Loucy (cell line): Measurements from ENCODE around the gene FBRSL1.

Experiments
- H2AFZ ChIP-seq: fragments of 200-600 bp; sonication (generic); 2 replicates; pipeline ENCODE4 v1.6.0; 2016; ENCODE audit warnings: antibody characterized with exemption, mild to moderate bottlenecking, low read length, moderate library complexity
- H3F3A ChIP-seq: fragments of 200-600 bp; 2 replicates; pipeline ENCODE4 v1.6.0; 2016; ENCODE audit warnings: antibody characterized with exemption, low read depth, mild to moderate bottlenecking
- H3K27me3 ChIP-seq: fragments of 200-600 bp; sonication (generic); 2 replicates; pipeline ENCODE4 v1.6.1; 2014; ENCODE audit warnings: low read length, mild to moderate bottlenecking; ENCODE audit not compliant: insufficient read depth, poor library complexity, severe bottlenecking
- H3K36me3 ChIP-seq: fragments of 200-600 bp; sonication (generic); 2 replicates; pipeline ENCODE4 v1.6.1; 2016; ENCODE audit warnings: low read length; ENCODE audit not compliant: insufficient read depth
- H3K4me1 ChIP-seq: fragments of 200-600 bp; sonication (generic); 2 replicates; pipeline ENCODE4 v1.5.1; 2014; ENCODE audit warnings: low read length, mild to moderate bottlenecking; ENCODE audit not compliant: insufficient read depth, poor library complexity, severe bottlenecking
- H3K4me2 ChIP-seq: fragments of 200-600 bp; sonication (generic); 2 replicates; pipeline ENCODE4 v1.6.0; 2014; ENCODE audit warnings: antibody characterized with exemption, low read length, low read depth, mild to moderate bottlenecking; ENCODE audit not compliant: poor library complexity, severe bottlenecking
- H3K4me3 ChIP-seq: fragments of 200-600 bp; sonication (generic); 2 replicates; pipeline ENCODE4 v1.5.1; 2014; ENCODE audit warnings: low read length, mild to moderate bottlenecking, mixed read lengths; ENCODE audit not compliant: poor library complexity, severe bottlenecking
- H3K79me2 ChIP-seq: fragments of 200-600 bp; sonication (generic); 2 replicates; pipeline ENCODE4 v1.6.1; 2014; ENCODE audit warnings: low read length; ENCODE audit not compliant: insufficient read depth
- H3K9ac ChIP-seq: fragments of 200-600 bp; sonication (generic); 2 replicates; pipeline ENCODE4 v1.6.0; 2014; ENCODE audit warnings: mild to moderate bottlenecking, low read depth, low read length, moderate library complexity; ENCODE audit not compliant: poor library complexity, severe bottlenecking
- H3K9me2 ChIP-seq: fragments of 200-600 bp; sonication (generic); replicated peaks from 2 replicates; pipeline ENCODE4 v1.6.1; 2016; ENCODE audit warnings: low read depth, low read length, mixed read lengths
- H3K9me3 ChIP-seq: fragments of 200-600 bp; sonication (generic); 2 replicates; pipeline ENCODE4 v1.6.1; 2014; ENCODE audit warnings: mild to moderate bottlenecking, antibody characterized with exemption, low read length, low read depth; ENCODE audit not compliant: insufficient read depth
- H4K20me1 ChIP-seq: fragments of 200-600 bp; sonication (generic); 2 replicates; pipeline ENCODE4 v1.6.0; 2014; ENCODE audit warnings: antibody characterized with exemption, low read length, mild to moderate bottlenecking; ENCODE audit not compliant: insufficient read depth, poor library complexity, severe bottlenecking
- EZH2phosphoT487 ChIP-seq: fragments of 200-600 bp; IDR thresholded peaks from 2 replicates; pipeline ENCODE4 v1.6.1; 2018; ENCODE audit warnings: antibody characterized with exemption, mild to moderate bottlenecking, moderate library complexity, borderline replicate concordance
- TF ChIP-seq, protein P1 (sequence below): fragments of 200-600 bp; sonication (generic); conservative IDR thresholded peaks from 2 replicates; pipeline ENCODE4 v1.5.1; 2014; ENCODE audit warnings: mild to moderate bottlenecking, antibody characterized with exemption, low read length

FBRSL1 gene

GRCh38 chr12:132488127-132489077 lies 1.5 kb upstream of the FBRSL1 start:
- Histone ChIP-seq H3K9me3 (no peaks in the 10 kb centered on the region), H3K27me3 (no peaks in the 10 kb centered on the region), H3K4me3 (peak overlapping the region; percentile 85), H3K79me2 (peaks cover 33% of the 10 kb centered on the region), H3K36me3 (no peaks in the 10 kb centered on the region), H4K20me1 (peaks cover 26% of the 10 kb centered on the region), H3K9ac (peak overlapping the region; percentile 99), H3K9me2 (no peaks in the 10 kb centered on the region), H3K4me2 (peak overlapping the region; percentile 100), H2AFZ (peak overlapping the region; percentile 76), H3K4me1 (peaks cover 56% of the 10 kb centered on the region), H3F3A (peaks cover 3% of the 10 kb centered on the region; the same call in 1 of the 2 replicates)
- TF ChIP-seq, protein P1, sequence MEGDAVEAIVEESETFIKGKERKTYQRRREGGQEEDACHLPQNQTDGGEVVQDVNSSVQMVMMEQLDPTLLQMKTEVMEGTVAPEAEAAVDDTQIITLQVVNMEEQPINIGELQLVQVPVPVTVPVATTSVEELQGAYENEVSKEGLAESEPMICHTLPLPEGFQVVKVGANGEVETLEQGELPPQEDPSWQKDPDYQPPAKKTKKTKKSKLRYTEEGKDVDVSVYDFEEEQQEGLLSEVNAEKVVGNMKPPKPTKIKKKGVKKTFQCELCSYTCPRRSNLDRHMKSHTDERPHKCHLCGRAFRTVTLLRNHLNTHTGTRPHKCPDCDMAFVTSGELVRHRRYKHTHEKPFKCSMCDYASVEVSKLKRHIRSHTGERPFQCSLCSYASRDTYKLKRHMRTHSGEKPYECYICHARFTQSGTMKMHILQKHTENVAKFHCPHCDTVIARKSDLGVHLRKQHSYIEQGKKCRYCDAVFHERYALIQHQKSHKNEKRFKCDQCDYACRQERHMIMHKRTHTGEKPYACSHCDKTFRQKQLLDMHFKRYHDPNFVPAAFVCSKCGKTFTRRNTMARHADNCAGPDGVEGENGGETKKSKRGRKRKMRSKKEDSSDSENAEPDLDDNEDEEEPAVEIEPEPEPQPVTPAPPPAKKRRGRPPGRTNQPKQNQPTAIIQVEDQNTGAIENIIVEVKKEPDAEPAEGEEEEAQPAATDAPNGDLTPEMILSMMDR: no peak
- no peak for TF ChIP-seq EZH2phosphoT487

DNA sequence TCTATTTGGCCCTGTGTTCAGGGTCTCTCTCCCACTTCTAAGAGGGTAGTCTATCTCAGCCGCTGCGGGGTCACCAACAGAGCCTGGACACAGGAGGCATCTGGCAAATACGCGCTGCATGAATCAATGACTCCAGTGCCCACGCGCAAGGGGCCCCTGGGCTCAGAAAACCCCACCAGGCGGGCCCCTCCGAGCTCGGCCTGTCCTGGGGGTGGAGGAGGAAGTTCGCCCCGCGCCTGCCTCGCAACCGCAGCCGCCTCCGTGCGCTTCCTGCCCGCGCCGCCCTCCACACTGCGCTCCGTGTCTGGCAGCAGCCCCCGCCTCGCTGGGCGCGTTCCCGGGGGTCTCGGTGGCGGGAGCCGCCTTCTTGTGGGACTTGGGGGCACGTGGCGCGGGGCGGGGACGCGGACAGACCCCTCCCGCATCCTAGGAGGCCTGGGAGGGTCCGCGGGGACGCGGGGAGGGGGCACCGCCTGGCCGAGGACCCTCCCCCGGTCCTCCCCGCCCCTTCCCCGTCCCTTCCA lies 811 bp upstream of the FBRSL1 start:
- Histone ChIP-seq H2AFZ (peak overlapping the region; percentile 76), H3K4me1 (peaks cover 63% of the 10 kb centered on the region), H3K9ac (peak overlapping the region; percentile 99), H3K79me2 (peaks cover 40% of the 10 kb centered on the region), H4K20me1 (peaks cover 34% of the 10 kb centered on the region), H3K36me3 (no peaks in the 10 kb centered on the region), H3F3A (peaks cover 3% of the 10 kb centered on the region; the same call in 1 of the 2 replicates), H3K9me2 (no peaks in the 10 kb centered on the region), H3K4me3 (peak overlapping the region; percentile 85), H3K4me2 (peak overlapping the region; percentile 100), H3K9me3 (no peaks in the 10 kb centered on the region), H3K27me3 (no peaks in the 10 kb centered on the region)
- TF ChIP-seq, protein P1: no peak
- no peak for TF ChIP-seq EZH2phosphoT487

DNA sequence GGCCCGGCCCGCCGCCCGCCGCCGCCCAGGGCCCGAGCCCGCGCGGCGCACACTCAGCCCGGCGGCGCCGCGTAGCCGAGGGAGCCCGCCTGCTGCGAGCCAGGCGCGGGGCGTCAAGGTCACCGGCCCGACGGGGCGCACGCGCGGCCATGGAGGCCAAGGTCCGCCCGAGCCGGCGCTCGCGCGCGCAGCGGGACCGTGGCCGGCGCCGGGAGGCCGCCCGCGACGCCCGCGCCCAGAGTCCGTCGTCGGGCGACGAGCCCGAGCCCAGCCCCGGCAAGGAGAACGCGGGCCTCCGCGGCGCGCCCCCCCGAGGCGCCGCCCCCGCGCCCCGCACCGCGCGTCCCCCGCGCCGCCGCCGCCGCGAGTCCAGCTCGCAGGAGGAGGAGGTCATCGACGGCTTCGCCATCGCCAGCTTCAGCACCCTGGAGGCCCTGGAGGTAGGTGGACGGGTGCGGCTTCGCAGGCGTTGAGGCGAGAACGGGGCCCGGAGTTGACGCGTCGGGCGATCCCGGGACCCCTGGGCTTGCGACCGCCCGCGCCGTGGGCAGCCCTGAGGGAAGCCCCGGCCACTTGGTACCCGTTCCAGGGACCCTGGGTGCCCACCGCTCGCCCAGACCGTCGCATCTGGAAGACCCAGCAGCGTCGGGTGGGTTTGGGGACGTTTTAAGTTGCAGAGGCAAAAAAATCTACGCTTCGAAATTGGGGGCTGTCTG lies 629 bp downstream of the FBRSL1 start:
- peaks cover 54% of the 10 kb centered on the region for H3K79me2 ChIP-seq
- H2AFZ ChIP-seq: no peak overlapping the region
- H4K20me1 ChIP-seq: peaks cover 48% of the 10 kb centered on the region
- peak overlapping the region; percentile 84 for H3K9ac ChIP-seq
- H3F3A ChIP-seq: peaks cover 3% of the 10 kb centered on the region; the same call in 1 of the 2 replicates
- peaks cover 69% of the 10 kb centered on the region for H3K4me1 ChIP-seq
- TF ChIP-seq EZH2phosphoT487: no peak
- TF ChIP-seq, protein P1: no peak
- H3K4me2 ChIP-seq: peak overlapping the region; percentile 99
- no peaks in the 10 kb centered on the region for H3K36me3 ChIP-seq
- no peaks in the 10 kb centered on the region for H3K27me3 ChIP-seq
- no peaks in the 10 kb centered on the region for H3K9me2 ChIP-seq
- H3K4me3 ChIP-seq: peak overlapping the region; percentile 77
- no peaks in the 10 kb centered on the region for H3K9me3 ChIP-seq
